H1 (cell line): ENCODE results near the gene NAA50. TPM values are rescaled to one million over a fixed set of nuclear protein-coding genes. Genes with fewer than 3 reads are reported as not detected.

Source experiments
- CEBPB ChIP-seq: IDR thresholded peaks from 2 replicates; pipeline ENCODE4 v1.6.1; 2012; ENCODE audit warnings: low read depth, low read length
- NRF1 ChIP-seq: IDR thresholded peaks from 2 replicates; pipeline ENCODE4 v1.6.1; 2011; ENCODE audit warnings: mild to moderate bottlenecking, low read depth, low read length, improper control_type of control experiment
- POLR2A ChIP-seq, 2 experiments: IDR thresholded peaks; 1 replicate in 1 of 2; 2 replicates in 1 of 2; pipeline ENCODE4 v1.6.1; 2011; ENCODE audit warnings: low read depth in 2 of 2, low read length in 2 of 2, mild to moderate bottlenecking in 2 of 2; ENCODE audit errors: control extremely low read depth in 1 of 2
- RXRA ChIP-seq: IDR thresholded peaks from 2 replicates; pipeline ENCODE4 v1.6.1; 2011; ENCODE audit warnings: low read depth, mild to moderate bottlenecking, low read length, moderate library complexity; ENCODE audit not compliant: insufficient read depth
- SRF ChIP-seq: IDR thresholded peaks from 2 replicates; pipeline ENCODE4 v1.6.1; 2011; ENCODE audit warnings: mild to moderate bottlenecking, low read depth, low read length, moderate library complexity
- SUZ12 ChIP-seq: fragments of 200-600 bp; sonication (generic); IDR thresholded peaks from 2 replicates; pipeline ENCODE4 v1.6.1; 2012; ENCODE audit warnings: mild to moderate bottlenecking, inconsistent platforms, low read length, moderate library complexity, mixed read lengths
- polyA plus RNA-seq, 7 experiments: library from polyadenylated mRNA; depleted of rRNA in 3 of 7; stranded (reverse) in 5 of 7; unstranded in 2 of 7; fragments of >200 nt in 5 of 7; fragments of 200-250 nt in 2 of 7; gene quantifications; 1 replicate in 5 of 7; 2 replicates in 1 of 7; 4 replicates in 1 of 7; pipeline versions ENCODE4 v1.2.1 to v1.2.3, GENCODE V29; 2011 to 2013; ENCODE audit warnings: missing spikeins in 2 of 7, mixed read lengths in 2 of 7
- total RNA-seq: library from RNA; stranded (reverse); fragmentation: NEBNext Ultra II Directional; extraction: Animal tissue kit (Norgen Biotek cat#: 25700); gene quantifications from 2 replicates; pipeline ENCODE4 v1.2.1, GENCODE V29; 2021

Gene NAA50
- total and polyA plus RNA-seq, 2 of the 8 experiments (the other 6 are each of a cell fraction or from before 2014, with no cell fraction given): 46.6 to 231 TPM

DNA sequence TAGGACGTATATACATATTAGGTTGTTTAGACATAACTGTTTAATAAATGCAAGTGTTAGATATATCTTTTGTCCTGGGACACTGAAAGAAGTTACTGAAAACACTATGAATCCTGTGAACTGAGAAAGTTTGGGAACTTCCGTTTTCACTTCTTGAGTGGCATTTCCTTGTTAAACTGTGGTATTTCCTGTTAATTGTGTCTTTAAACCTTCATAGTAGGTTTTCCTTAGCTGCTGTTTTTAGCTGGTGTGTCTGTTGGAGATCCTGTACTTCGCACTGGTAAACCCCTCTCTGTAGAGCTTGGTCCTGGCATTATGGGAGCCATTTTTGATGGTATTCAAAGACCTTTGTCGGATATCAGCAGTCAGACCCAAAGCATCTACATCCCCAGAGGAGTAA, 37.9 kb upstream of the NAA50 start (continued):
- TF ChIP-seq SUZ12 (no peak), RXRA (no peak), POLR2A (IDR thresholded peaks at IDR 0.05; ENCODE audit: control extremely low read depth in 1 of 2, low read depth in 2 of 2, low read length in 2 of 2) (no peak), CEBPB (no peak), SRF (no peak), NRF1 (no peak)
- TF ChIP-seq, all 59 proteins: peak for 0
